Stimulated activated CD4-positive, alpha-beta T cell treated with anti-CD3 and anti-CD28 coated beads, TNF-alpha, amount 100 ng/mL, for 48 hours (primary cell): Measurements from ENCODE around the gene ZNF92.
"Not testable (repeated sequence)": the region's sequence is repeated elsewhere in the genome, so short reads cannot be mapped to it uniquely, and the experiment has no call there.

Experiments used
- DNase-seq, 3 donors: peaks; one replicate each; pipeline ENCODE4 v3.0.0-alpha.2; 2020; ENCODE audit warnings: low read depth in 3 of 3

Gene ZNF92

DNA sequence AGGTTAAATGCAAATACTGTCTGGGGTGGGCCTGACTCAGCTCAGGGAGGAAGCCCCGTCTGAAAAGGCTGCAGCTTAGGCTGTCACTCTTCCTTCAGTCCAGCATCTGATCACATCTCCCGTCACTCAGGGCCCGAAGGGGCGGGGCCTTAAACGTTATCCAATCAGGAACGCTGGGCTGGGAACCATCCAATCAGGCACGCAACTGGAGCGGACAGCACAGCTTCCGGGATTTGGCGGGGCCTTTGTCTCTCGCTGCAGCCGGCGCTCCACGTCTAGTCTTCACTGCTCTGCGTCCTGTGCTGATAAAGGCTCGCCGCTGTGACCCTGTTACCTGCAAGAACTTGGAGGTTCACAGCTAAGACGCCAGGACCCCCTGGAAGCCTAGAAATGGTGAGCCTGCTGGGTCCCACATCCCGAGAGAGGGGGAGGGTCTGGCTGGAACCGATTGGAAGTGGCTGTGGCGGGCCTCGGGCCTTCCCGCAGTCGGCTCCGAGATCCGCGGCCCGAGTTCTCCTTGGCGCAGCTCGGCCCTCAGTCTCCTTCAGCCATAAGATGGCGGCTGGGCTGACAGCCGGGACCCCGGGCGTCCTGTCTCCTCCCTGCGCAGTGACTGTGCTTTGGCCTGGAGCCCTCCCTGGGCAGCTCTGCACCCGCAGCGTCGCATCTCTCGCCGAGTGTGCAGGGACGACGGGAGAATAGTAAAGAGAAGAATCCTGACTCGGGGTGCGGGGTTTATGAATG, at the start of gene ZNF92:
TSS of gene ZNF92 (plus strand) at position 248 of the 744 bp plus-strand sequence. CDS start at position 391, 143 bp downstream.
- peak; percentile 89 to 92 (median 92) for DNase-seq

DNA sequence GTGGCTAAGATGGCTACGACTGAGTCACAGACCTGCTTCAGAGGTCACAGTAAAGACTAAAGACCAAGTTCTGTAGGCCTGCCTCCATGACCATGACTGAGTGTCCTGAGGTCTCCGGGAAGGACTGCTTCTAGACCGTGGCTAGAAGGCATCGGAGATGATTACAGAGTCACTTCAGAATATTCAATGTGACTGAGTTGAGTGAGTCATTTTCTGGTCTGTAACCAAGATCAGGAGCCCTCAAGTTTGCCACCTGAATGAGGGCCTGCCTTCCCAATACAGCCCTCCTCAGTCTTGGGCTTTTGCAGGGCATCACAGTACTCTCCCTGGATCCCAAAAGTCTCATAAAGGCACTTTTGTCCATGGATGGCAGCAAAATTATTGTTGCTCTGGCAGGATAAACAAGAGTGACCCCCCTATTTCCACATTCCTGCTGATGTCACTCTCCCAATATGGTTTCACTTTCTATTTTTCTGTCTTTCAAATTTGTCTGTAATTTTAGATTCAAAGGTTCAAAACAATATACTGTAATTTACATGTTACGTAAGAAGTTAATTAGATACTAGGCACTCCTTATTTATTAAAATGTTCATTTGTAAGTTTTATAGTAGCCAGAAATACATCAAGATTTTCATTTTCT, 47.7 kb upstream of the ZNF92 start:
- no peak for DNase-seq

DNA sequence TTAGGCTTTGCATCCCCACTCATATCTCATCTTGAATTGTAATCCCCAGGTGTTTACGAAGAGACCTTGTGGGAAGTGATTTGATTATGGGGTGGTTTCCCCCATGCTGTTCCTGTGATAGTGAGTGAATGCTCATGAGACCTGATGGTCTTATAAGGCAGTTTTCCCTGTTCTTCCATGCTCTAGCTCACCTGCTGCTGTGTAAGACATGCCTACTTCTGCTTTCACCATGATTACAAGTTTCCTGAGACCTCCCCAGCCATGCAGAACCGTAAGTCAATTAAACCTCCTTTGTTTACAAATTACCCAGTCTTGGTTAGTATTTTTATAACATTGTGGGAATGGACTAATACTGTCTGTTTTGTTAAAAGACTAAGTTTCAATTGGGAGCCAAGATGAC, 35.3 kb upstream of the ZNF92 start:
- no peak for DNase-seq

DNA sequence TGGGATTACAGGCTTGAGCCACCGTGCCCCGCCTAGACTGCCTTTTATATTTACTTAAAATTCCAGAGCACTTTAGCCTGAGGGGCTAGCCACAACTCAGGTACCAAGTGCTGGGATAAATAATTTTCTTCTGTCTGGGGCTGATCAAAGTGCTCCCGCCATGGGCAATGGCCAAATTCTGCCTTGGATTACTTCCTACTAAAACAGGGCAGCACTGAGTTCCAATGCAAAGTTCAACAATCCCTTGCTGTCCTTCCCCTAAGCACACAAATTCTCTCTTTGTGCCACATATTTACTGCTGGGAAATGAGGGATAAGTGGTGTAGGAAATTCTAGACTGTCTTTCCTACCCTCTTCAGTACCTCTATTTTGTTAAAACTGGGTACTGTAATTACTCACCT, 34.4 kb upstream of the ZNF92 start:
- DNase-seq, result no peak

DNA sequence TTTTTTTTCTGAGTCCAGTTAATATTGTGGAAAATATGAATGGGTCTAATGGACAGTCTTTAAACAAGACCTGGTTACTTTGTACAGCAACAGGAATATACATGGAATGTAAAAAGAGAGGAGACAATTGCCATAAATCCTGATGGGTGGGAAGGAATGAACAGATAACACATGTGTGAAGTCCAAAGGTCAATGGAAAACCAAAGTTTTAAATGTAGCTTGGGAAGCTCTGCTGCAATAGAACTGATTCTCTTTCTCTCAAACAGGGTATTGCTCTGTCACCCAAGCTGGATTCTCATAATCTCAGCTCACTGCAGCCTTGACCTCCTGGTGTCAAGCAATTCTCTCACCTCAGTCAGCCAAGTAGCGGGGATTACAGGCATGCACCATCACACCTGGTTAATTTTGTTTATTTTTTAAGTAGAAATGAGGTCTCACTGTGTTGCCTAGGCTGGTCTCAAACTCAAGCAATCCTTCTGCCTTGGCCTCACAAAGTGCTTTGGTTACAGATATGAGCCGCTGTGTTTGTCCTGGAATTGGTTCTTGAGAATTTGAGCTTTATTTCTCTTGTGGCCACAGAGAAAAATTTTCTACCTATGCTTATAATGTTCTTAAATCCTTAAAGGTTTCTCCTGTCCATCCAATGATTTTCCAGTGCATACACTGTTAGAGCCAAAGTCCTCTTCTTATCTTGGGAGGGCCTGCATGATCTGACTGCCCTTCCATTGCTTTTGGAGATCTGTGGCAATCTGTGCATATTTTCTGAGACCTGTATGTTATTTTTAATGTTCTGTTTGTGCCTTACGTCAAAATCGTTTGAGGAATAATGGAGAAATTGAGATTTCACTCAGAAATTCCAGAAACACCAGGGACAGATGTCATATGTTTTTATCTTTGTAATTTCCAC, 30.7 kb upstream of the ZNF92 start:
- no peak for DNase-seq

DNA sequence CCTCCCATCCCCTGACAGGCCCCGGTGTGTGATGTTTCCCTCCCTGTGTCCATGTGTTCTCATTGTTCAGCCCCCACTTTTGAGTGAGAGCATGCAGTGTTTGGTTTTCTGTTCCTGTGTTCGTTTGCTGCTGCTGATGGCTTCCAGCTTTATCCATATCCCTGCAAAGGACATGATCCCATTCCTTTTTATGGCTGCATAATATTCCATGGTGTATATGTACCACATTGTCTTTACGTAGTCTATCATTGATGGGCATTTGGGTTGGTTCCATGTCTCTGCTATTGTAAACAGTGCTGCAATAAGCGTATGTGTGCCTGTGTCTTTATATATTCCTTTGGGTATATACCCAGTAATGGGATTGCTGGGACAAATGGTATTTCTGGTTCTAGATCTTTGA, 29.1 kb upstream of the ZNF92 start:
- not testable (repeated sequence) for DNase-seq

DNA sequence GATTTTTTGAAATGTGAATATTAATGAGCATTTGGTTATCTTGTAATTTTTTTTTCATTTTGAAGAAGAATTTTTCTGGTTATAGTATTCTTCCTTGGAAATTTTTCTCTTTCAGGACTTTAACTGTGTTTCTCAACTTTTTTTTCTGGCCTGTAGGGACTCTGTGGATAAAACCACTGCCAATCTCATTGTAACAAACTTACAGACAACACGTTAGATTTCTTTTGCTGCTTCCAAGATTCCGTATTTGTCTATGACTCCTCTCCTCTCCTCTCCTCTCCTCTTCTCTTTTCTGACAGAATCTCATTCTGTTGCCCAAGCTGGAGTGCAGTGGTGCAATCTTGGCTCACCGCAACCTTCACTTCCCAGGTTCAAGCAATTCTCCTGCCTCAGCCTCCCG, 19.4 kb upstream of the ZNF92 start:
- no peak for DNase-seq

DNA sequence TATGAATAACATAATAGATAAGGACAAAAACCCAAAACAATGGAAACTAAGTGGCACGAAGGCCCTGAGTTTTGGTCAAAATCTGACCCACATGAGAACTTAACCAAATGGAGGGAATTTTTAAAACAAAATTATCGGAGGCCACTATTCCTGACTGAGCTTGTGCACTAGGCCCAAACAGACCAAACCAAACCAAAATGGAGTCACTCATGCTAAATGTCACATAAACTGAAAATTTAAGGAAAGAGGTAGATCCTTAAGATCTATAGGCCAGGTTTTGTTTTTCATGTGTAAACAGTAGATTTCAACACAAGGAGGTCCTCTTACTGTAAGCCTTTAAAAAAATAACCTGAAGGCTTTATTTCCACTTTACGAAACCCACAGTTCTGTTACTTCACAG, 3.8 kb upstream of the ZNF92 start:
- DNase-seq, result no peak

DNA sequence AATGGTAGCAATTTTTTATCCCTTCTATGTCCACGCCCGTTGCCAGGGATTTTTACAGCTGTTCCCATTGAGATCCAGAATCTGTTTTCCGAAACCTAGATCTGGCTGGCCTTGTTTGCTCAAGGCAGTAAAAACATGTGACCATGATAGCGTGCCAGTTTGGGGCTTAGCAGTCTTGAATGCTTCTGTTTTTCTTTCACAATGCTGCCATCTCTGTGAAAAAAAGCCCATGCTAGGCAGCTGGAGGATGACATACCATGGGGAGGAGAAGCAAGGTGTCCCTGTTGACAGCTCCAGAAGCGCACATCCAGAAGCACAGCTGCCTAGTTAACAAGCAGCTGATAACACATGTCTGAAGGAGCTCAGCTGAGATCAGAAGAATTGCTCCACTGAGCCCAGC, 2.2 kb upstream of the ZNF92 start:
- no peak for DNase-seq

DNA sequence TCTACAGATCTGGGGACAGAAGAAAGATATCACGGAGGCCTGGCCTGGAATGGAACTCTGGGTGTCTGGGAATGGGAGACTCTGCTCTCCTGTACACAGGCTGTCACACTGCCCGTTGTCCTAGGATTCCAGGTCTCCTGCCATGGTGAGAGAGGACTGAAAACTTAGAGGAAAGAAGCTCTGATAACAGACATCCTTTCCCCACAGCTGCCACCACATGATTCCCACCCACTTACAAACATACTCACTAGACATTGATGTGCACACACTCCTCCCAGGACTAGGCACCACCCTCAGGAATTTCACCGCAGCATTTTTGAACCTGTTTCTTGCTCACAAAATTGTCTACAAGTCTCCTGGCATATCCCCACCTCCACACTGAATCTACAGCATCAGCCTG, 5.7 kb downstream of the ZNF92 start:
- DNase-seq, result no peak

DNA sequence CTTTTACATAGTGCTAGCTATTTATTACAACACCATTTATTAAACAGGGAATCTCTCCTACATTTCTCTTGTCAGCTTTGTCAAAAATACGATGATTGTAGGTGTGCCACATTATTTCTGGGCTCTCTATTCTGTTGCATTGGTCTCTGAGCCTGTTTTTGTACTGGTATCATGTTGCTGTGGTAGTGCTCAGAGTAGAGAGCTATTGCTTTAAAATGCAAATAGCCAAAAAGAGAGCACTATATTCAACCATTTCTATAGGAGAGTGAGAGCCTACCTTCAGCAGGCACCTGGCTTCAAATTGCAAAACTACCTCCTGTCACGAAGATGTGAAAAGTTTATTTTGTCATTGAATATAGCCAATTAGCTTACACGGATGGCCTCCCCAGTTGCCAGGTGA, 8.1 kb downstream of the ZNF92 start:
- DNase-seq, result no peak

DNA sequence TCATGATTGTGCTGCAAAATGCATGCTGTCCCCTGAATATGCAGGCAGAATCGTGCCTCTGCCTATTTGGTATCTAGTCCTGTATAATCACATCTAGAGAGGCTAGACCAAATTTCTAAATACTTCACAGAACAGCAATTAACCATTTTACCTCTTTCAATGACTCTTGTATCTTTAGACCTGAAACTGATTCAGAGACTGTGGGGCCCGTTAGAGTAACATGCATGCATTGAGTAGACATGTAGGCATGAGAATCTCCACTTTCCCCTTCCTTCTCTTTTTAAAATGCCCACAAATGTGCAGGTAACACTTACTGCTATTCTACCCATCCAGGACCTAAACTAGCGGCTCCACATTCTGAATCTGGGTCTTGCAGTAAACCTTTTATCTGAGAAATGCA, 8.8 kb downstream of the ZNF92 start:
- DNase-seq, result no peak

DNA sequence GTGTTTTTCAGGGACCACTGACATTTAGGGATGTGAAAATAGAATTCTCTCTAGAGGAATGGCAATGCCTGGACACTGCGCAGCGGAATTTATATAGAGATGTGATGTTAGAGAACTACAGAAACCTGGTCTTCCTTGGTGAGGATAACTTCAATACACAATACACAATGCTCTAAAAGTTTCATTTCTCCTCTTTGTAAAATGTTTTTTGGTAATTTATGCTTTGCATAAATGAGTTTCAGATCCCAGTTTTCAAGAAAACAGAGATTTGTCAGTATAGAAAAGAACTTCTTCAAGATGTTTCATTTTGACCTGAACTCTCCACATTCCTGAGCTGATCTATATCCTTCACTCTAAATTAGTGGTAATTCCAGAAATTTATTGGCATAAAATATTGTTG, 14.2 kb downstream of the ZNF92 start:
- DNase-seq, result no peak

DNA sequence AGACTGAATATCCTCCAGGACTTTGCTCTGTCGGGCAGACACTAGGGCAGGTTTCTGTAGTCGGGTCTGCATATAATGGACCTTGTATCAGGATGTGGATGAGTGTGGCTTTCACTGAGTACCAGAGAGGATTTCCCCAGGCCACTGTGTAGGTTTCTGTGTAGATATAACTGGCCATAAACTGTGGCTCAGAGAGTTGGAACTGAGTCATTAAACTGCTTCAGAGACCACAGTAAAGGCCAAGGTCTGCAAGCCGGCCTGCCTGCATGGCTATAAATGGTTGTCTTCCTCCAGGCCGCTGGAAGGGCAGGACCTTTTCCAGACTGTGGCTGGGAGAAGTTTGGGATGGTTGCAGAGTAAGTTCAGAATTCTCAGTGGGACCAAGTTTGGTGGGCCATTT, 16.9 kb downstream of the ZNF92 start:
- no peak for DNase-seq

DNA sequence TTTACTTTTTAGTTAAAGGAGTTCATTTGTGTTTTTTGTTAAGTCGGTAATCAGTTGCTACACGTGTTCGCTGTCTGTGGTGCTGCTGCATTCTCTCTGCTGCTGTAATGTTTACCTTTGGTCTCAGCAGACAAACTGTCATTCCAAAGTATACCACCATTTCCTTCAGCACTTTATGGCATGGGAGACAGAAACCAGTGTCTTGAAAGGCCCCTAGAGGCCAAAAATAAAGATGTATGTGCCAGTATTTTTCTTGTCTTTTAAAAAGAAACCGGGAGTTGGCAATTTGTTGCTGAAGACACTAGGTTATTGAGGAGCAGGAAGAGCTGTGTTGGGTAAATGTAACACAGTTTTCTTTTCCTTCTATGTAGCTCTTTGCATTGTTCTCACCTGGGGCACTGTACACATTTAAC, 24.1 kb downstream of the ZNF92 start:
- DNase-seq, result no peak

DNA sequence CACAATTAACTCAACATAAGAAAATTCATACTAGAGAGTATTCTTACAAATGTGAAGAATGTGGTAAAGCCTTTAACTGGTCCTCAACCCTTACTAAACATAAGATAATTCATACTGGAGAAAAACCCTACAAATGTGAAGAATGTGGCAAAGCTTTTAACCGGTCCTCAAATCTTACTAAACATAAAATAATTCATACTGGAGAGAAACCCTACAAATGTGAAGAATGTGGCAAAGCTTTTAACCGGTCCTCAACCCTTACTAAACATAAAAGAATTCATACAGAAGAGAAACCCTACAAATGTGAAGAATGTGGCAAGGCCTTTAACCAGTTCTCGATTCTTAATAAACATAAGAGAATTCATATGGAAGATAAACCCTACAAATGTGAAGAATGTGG, 25.0 kb downstream of the ZNF92 start:
- not testable (repeated sequence) for DNase-seq

DNA sequence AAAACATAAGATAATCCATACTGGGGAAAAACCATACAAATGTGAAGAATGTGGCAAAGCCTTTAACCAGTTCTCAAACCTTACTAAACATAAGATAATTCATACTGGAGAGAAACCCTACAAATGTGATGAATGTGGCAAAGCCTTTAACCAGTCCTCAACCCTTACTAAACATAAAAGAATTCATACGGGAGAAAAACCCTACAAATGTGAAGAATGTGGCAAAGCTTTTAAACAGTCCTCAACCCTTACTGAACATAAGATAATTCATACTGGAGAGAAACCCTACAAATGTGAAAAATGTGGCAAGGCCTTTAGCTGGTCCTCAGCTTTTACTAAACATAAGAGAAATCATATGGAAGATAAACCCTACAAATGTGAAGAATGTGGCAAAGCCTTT, 25.4 kb downstream of the ZNF92 start:
- DNase-seq, result not testable (repeated sequence)

DNA sequence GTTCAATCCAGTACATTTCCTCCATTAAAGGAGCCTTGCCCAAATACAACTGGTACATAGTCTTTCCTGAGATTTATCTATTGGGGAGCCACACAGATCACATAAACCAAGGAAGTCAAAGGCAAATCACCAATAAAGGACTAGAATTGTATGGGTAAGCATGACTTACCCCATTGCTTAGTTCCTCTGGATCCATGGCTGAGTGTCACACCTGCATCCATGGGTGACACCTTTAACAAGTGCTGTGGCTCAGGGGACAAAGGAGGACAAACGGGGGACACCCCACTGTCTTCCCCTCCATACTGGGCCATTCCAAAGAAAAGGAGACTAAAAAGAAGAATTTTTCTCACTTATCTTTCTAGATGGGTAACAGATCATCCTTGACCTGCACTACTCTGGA, 30.4 kb downstream of the ZNF92 start:
- no peak for DNase-seq

DNA sequence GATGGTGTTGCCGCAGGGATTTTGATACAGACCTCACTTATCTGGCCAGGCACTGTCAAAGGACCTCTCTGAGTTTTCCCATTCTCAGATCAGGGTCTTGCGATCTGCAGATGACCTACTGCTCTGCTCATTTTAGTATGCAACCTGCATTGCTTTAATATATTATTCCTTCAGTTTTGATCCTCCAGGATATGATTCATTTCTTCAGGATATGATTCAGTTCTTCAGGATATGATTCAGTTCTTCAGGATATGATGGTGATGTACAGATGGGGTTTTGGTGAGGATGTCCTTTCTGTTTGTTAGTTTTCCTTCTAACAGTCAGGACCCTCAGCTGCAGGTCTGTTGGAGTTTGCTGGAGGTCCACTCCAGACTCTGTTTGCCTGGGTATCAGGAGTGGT, 33.1 kb downstream of the ZNF92 start:
- DNase-seq, result not testable (repeated sequence)

DNA sequence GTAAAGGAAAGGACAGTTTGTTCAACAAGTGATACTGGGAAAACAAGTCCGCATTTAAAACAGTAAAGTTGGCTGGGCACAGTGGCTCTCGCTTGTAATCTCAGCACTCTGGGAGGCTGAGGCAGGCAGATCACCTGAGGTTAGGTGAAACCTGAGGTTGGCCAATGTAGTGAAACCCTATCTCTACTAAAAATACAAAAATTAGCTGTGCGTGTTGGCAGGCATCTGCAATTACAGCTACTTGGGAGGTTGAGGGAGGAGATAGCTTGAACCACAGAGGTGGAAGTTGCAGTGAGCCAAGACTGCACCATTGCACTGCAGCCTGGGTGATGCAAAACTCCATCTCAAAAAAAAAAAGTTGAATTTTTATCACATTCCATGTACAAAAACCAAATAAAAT, 35.7 kb downstream of the ZNF92 start:
- DNase-seq, result no peak

DNA sequence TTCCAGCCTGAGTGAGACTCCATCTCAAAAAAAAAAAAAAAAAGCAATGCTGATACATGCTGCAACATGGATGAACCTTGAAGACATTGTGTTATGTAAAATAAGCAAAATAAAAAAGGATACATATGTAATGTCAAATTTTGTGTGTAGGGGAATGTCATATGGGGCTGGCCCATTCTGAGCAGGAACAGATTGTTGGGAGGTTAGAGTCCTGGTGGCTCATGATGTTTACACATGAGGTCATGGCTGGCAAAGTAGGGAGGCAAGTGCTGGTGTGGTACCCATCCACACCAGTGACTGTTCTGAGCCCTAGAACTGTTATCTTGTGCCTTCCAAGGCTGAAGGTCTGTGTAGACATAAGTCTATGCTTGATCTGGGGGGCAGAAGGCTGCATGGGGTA, 37.6 kb downstream of the ZNF92 start:
- DNase-seq, result no peak

DNA sequence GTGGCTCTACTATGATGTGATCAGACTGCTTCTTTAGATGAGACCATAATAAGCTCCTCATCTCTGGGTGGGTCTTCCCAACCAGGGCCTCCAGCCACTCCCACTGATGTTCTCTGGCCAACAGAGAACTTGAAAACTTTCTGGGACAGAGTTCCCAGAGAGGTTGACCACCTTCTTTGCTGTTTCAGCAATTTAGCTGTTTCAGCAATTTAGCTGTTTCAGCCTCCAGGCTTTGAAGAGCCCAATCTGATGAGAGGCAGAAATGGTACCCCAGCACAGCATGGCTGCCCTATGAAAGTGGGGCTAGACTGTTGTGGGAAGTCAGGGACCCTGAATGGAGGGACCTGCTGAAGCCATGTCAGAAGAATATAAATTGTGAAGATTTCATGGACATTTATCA, 49.0 kb downstream of the ZNF92 start:
- DNase-seq, result no peak

DNA sequence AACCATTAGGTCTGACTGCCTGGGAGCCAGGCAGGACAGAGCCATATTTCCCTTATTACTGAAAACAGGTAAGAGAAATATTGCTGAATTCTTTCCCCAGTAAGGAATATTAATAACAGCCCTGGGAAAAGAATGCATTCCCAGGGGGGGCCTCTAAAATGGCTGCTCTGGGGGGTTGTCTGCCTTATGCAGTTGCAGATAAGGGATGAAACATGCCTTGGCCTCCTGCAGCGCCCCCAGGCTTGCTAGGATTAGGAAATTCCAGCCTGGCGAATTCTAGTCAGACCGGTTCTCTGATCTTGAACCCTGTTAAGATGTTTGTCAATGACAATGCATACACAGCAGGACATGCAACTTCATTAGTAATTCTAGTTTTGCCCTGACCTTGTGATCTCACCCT, 49.6 kb downstream of the ZNF92 start:
- not testable (repeated sequence) for DNase-seq
